H1 (cell line): ENCODE results near the gene FAM241A. TPM values are rescaled to one million over a fixed set of nuclear protein-coding genes. Genes with fewer than 3 reads are reported as not detected.

Source experiments
- BRCA1 ChIP-seq: IDR thresholded peaks from 2 replicates; pipeline ENCODE4 v1.6.1; 2012; ENCODE audit warnings: low read depth, low read length, improper control_type of control experiment
- CBX5 ChIP-seq: fragments of 300-800, 300-1000 bp; sonication (generic); IDR thresholded peaks from 2 replicates; pipeline ENCODE4 v1.7.1; 2016; ENCODE audit warnings: antibody characterized with exemption, low read length, low read depth
- FOSL1 ChIP-seq: IDR thresholded peaks from 2 replicates; pipeline ENCODE4 v1.6.1; 2011; ENCODE audit warnings: mild to moderate bottlenecking, low read depth, low read length, moderate library complexity; ENCODE audit not compliant: insufficient read depth
- KDM1A ChIP-seq: fragments of 200-600, 300-600 bp; sonication (generic); IDR thresholded peaks from 2 replicates; pipeline ENCODE4 v1.7.1; 2016; ENCODE audit warnings: mild to moderate bottlenecking, low read length, borderline replicate concordance
- NANOG ChIP-seq: IDR thresholded peaks from 2 replicates; pipeline ENCODE4 v1.6.1; 2011; ENCODE audit warnings: low read length, low read depth, mild to moderate bottlenecking, inconsistent platforms; ENCODE audit not compliant: insufficient read depth, poor library complexity, severe bottlenecking
- polyA plus RNA-seq, 7 experiments: library from polyadenylated mRNA; depleted of rRNA in 3 of 7; stranded (reverse) in 5 of 7; unstranded in 2 of 7; fragments of >200 nt in 5 of 7; fragments of 200-250 nt in 2 of 7; gene quantifications; 1 replicate in 5 of 7; 2 replicates in 1 of 7; 4 replicates in 1 of 7; pipeline versions ENCODE4 v1.2.1 to v1.2.3, GENCODE V29; 2011 to 2013; ENCODE audit warnings: missing spikeins in 2 of 7, mixed read lengths in 2 of 7
- total RNA-seq: library from RNA; stranded (reverse); fragmentation: NEBNext Ultra II Directional; extraction: Animal tissue kit (Norgen Biotek cat#: 25700); gene quantifications from 2 replicates; pipeline ENCODE4 v1.2.1, GENCODE V29; 2021
- TF ChIP-seq, protein P1 (sequence below): IDR thresholded peaks from 2 replicates; pipeline ENCODE4 v1.6.1; 2011; ENCODE audit warnings: low read depth, mild to moderate bottlenecking, low read length; ENCODE audit not compliant: insufficient read depth

FAM241A gene
- total and polyA plus RNA-seq, 2 of the 8 experiments (the other 6 are each of a cell fraction or from before 2014, with no cell fraction given) = 0.20 to 0.73 TPM

DNA sequence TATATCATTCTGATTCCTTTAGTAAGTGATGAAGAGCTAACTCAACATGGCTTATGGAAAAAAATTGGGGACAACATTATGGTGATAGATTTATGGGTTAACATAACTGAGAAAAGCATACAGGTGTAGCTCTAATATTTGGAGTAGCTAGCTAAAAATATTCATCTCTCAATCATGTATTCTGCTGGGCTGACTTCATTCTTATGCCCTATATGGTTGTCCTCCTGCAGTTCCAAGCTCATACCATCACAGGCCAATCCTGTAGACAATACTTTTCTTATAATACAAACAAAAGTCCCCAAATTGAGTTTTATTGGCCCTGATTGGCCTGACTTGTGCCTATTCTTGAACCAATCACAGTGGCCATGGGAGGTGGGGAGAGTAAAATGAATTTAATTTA is 6.7 kb upstream of the FAM241A start (continued):
- TF ChIP-seq NANOG (no peak), KDM1A (no peak), CBX5 (no peak), BRCA1 (no peak), FOSL1 (no peak)
- TF ChIP-seq, protein P1, sequence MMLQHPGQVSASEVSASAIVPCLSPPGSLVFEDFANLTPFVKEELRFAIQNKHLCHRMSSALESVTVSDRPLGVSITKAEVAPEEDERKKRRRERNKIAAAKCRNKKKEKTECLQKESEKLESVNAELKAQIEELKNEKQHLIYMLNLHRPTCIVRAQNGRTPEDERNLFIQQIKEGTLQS = no peak
- TF ChIP-seq, all 59 proteins: peak for 0
